SK-N-SH treated with all-trans-retinoic acid at 6 μM for 48 hours (cell line): ENCODE results near the gene SKAP2.

Experiments used
- TCF4 ChIP-seq: fragments of 250-450 bp; sonication (Bioruptor Pico); IDR thresholded peaks from 2 replicates; pipeline ENCODE4 v1.8.0; 2021; ENCODE audit warnings: mild to moderate bottlenecking, moderate library complexity, borderline replicate concordance
- ZFP30 ChIP-seq: fragments of 450-650 bp; formaldehyde crosslinking; IDR thresholded peaks from 2 replicates; pipeline ENCODE4 v1.5.0; 2022; ENCODE audit warnings: mild to moderate bottlenecking, moderate library complexity

DNA sequence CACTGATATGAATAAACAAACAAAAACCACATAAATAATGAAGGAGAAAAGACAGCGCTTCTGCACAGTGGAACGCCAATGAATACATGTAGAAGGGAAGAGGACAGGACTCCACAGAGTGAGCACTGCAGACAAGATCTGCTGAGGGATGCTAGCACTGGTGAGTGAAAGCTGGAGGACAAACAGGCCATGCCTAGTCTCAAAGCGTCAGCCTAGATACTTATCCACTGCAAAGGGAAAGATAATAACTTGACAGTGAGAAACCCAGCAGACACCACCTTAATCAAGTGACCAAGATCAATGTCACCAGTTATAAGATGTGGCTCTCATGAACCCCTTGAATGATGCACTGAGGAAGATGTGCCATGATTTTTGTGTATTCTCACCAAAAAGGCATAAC lies 227.6 kb downstream of the SKAP2 start:
- no peak for TF ChIP-seq TCF4 (CRISPR knock-in tag)
- no peak for TF ChIP-seq ZFP30 (CRISPR knock-in tag)
